HG02642 (cell line): Measurements from ENCODE around the gene PEX5L.
"Not testable (repeated sequence)": the region's sequence is repeated elsewhere in the genome, so short reads cannot be mapped to it uniquely, and the experiment has no call there.

Experiments
- ATAC-seq: cut with Tn5 transposase; IDR thresholded peaks from one replicate; pipeline ENCODE4 v1.9.1; 2021; ENCODE audit warnings: mild to moderate bottlenecking; ENCODE audit not compliant: unreplicated experiment, poor library complexity

PEX5L gene

GRCh38 chr3:179797192-179797591, 239.5 kb downstream of the PEX5L start:
- ATAC-seq: no peak

GRCh38 chr3:179796421-179796820, 240.3 kb downstream of the PEX5L start:
- ATAC-seq: no peak

GRCh38 chr3:179794355-179794754, 242.4 kb downstream of the PEX5L start:
- no peak for ATAC-seq

- ATAC-seq: no peak
Measured at GRCh38 chr3:179791793-179792192, 244.9 kb downstream of the PEX5L start.

GRCh38 chr3:179788996-179789395, 247.7 kb downstream of the PEX5L start:
- ATAC-seq: no peak

- not testable (repeated sequence) for ATAC-seq
Measured at GRCh38 chr3:179782841-179783240, 253.9 kb downstream of the PEX5L start.

GRCh38 chr3:179775416-179776122, 261.2 kb downstream of the PEX5L start:
- no peak for ATAC-seq

- ATAC-seq: no peak
Measured at GRCh38 chr3:179772297-179772696, 264.4 kb downstream of the PEX5L start.

GRCh38 chr3:179771797-179772196, 264.9 kb downstream of the PEX5L start:
- no peak for ATAC-seq

- ATAC-seq: no peak
Measured at GRCh38 chr3:179769411-179770247, 267.1 kb downstream of the PEX5L start.

- ATAC-seq: no peak
Measured at GRCh38 chr3:179768080-179768479, 268.7 kb downstream of the PEX5L start.

- ATAC-seq: no peak
Measured at GRCh38 chr3:179766416-179767133, 270.2 kb downstream of the PEX5L start.

- no peak for ATAC-seq
Measured at GRCh38 chr3:179765396-179765795, 271.3 kb downstream of the PEX5L start.

GRCh38 chr3:179760944-179761343, 275.8 kb downstream of the PEX5L start:
- ATAC-seq: no peak

- ATAC-seq: peak; percentile 49
Measured at GRCh38 chr3:179750720-179751328, 285.9 kb downstream of the PEX5L start.

- no peak for ATAC-seq
Measured at GRCh38 chr3:179745716-179746115, 291.0 kb downstream of the PEX5L start.

GRCh38 chr3:179745079-179745478, 291.7 kb downstream of the PEX5L start:
- no peak for ATAC-seq
